CD4-positive, alpha-beta T cell (primary cell): ENCODE data around the gene POLDIP3. TPM values are rescaled to one million over a fixed set of nuclear protein-coding genes. Genes with fewer than 3 reads are reported as not detected.
"Not testable (repeated sequence)": the region's sequence is repeated elsewhere in the genome, so short reads cannot be mapped to it uniquely, and the experiment has no call there.

Experiments used
- ATAC-seq: fragments of 200-7000 bp; cut with Tn5 transposase; one replicate; pipeline ENCODE4 v1.10.0; 2022; ENCODE audit warnings: mild to moderate bottlenecking; ENCODE audit not compliant: poor library complexity
- CTCF ChIA-PET: fragments of 350-600 bp; sonication (Branson Sonifier 250); formaldehyde crosslinking; loops from one replicate; lab custom pipeline; 2021; ENCODE audit warnings: antibody characterized with exemption, inconsistent platforms; lab: Charles Lee
- POLR2A ChIA-PET: fragments of 350-600 bp; sonication (Branson Sonifier 250); formaldehyde crosslinking; loops from one replicate; lab custom pipeline; 2021; ENCODE audit warnings: antibody characterized with exemption, inconsistent platforms; lab: Charles Lee
- DNase-seq, 14 experiments: peaks; one replicate each; pipeline ENCODE4 v3.0.0-alpha.2; 2013 to 2020; ENCODE audit warnings: mixed read lengths in 2 of 14
- H3K27ac ChIP-seq, 2 donors: one replicate each; pipeline versions ENCODE4 v1.5.1 to v1.7.0; 2013; ENCODE audit warnings: low read length in 2 of 2, low read depth in 1 of 2, mild to moderate bottlenecking in 1 of 2
- H3K27me3 ChIP-seq, 2 experiments: 1 replicate in 1 of 2; 2 replicates in 1 of 2; pipeline versions ENCODE4 v1.6.1 to v1.7.0; 2013; ENCODE audit warnings: low read length in 2 of 2, control low read depth in 1 of 2, mild to moderate bottlenecking in 1 of 2, moderate library complexity in 1 of 2; ENCODE audit not compliant: insufficient read depth in 2 of 2, control insufficient read depth in 1 of 2
- H3K36me3 ChIP-seq: one replicate; pipeline ENCODE4 v1.6.1; 2013; ENCODE audit warnings: low read length, control low read depth; ENCODE audit not compliant: insufficient read depth
- H3K4me1 ChIP-seq: one replicate; pipeline ENCODE4 v1.6.1; 2013; ENCODE audit warnings: low read length, control low read depth; ENCODE audit not compliant: insufficient read depth
- H3K4me3 ChIP-seq: one replicate; pipeline ENCODE4 v1.5.1; 2013; ENCODE audit warnings: mild to moderate bottlenecking, low read length, moderate library complexity
- H3K9me3 ChIP-seq, 2 experiments: 1 replicate in 1 of 2; 2 replicates in 1 of 2; pipeline versions ENCODE4 v1.6.1 to v1.7.0; 2013; ENCODE audit warnings: low read length in 2 of 2, mild to moderate bottlenecking in 2 of 2, control low read depth in 1 of 2, moderate library complexity in 1 of 2; ENCODE audit not compliant: control insufficient read depth in 1 of 2, insufficient read depth in 1 of 2
- H3K27ac Mint-ChIP-seq: one replicate; pipeline ENCODE4 v1.8.0; 2020; ENCODE audit warnings: mixed read lengths
- H3K27me3 Mint-ChIP-seq: one replicate; pipeline ENCODE4 v1.8.0; 2021; ENCODE audit warnings: mixed read lengths
- H3K36me3 Mint-ChIP-seq: one replicate; pipeline ENCODE4 v1.8.0; 2021; ENCODE audit warnings: low read depth, mixed read lengths
- H3K4me1 Mint-ChIP-seq: one replicate; pipeline ENCODE4 v1.8.0; 2021; ENCODE audit warnings: low read depth, mixed read lengths
- H3K4me3 Mint-ChIP-seq: one replicate; pipeline ENCODE4 v1.8.0; 2020; ENCODE audit warnings: mild to moderate bottlenecking, mixed read lengths
- H3K9me3 Mint-ChIP-seq: one replicate; pipeline ENCODE4 v1.8.0; 2020; ENCODE audit warnings: mixed read lengths
- intact Hi-C, 2 experiments: fragments of 100-400 bp; cut with DNase I in 1 of 2; cut with micrococcal nuclease in 1 of 2; formaldehyde crosslinking; loops; one replicate each; pipeline versions ENCODE4 v1.15.1 to v1.9.0; 2023 to 2025; cut with DNase I, micrococcal nuclease
- total RNA-seq, 174 experiments: library from RNA in 2 of 174; stranded (reverse) in 2 of 174; gene quantifications; one replicate each; pipeline ENCODE4 v1.2.3 and lab custom pipeline; 2021 to 2026
- TF ChIP-seq, protein P1 (sequence below): fragments of 200-600 bp; IDR thresholded peaks from one replicate; pipeline ENCODE4 v1.8.0; 2022; ENCODE audit warnings: antibody characterized with exemption, mild to moderate bottlenecking

Gene POLDIP3
- total RNA-seq, 2 experiments from 2014 or later = 77.7 to 80.7 TPM

DNA sequence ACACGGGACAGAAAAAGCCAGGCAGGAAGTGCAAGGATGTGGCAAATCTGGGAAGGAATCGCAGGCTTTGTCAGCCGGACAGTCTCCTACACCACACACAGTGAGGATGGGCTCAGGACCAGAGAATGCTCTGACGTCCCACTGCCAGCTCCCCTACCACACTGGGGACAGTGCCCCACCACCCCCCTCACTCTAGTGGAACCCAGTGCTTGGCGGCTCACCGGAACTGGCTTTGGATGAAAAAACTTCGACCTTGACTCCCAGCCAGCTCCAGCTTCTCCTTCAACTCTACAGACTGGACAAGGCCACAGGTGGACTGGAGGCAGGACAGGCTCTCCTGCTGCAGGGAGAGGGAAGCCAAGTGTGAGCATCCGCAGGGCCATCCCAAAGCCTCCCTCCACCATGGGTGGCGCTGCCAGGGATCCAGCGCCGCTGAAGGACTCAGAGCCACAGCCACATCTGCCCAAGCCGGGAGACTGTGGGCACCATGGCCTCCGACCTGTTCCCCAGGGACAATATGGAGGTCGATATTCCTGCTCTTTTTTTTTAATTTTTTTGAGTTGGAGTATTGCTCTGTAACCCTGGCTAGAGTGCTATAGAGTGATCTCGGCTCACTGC is 37.0 kb downstream of the POLDIP3 start:
- H3K9me3 ChIP-seq = no peaks in the 10 kb centered on the region
- no peaks in the 10 kb centered on the region for H3K27me3 ChIP-seq
- H3K36me3 ChIP-seq = peaks cover 31% of the 10 kb centered on the region
- Mint-ChIP-seq H3K36me3 (peaks cover 43% of the 10 kb centered on the region), H3K9me3 (no peaks in the 10 kb centered on the region), H3K27ac (no peak overlapping the region), H3K4me3 (no peak overlapping the region), H3K27me3 (no peaks in the 10 kb centered on the region), H3K4me1 (peaks cover 12% of the 10 kb centered on the region)
- ATAC-seq (no peak), DNase-seq (no peak)
- no peak overlapping the region for H3K27ac ChIP-seq
- intact Hi-C loops = no loop called here
- H3K4me3 ChIP-seq = no peak overlapping the region
- peaks cover 12% of the 10 kb centered on the region for H3K4me1 ChIP-seq
- ChIA-PET POLR2A (no interaction called here), CTCF (no interaction called here)
- TF ChIP-seq, protein P1, sequence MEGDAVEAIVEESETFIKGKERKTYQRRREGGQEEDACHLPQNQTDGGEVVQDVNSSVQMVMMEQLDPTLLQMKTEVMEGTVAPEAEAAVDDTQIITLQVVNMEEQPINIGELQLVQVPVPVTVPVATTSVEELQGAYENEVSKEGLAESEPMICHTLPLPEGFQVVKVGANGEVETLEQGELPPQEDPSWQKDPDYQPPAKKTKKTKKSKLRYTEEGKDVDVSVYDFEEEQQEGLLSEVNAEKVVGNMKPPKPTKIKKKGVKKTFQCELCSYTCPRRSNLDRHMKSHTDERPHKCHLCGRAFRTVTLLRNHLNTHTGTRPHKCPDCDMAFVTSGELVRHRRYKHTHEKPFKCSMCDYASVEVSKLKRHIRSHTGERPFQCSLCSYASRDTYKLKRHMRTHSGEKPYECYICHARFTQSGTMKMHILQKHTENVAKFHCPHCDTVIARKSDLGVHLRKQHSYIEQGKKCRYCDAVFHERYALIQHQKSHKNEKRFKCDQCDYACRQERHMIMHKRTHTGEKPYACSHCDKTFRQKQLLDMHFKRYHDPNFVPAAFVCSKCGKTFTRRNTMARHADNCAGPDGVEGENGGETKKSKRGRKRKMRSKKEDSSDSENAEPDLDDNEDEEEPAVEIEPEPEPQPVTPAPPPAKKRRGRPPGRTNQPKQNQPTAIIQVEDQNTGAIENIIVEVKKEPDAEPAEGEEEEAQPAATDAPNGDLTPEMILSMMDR = no peak

DNA sequence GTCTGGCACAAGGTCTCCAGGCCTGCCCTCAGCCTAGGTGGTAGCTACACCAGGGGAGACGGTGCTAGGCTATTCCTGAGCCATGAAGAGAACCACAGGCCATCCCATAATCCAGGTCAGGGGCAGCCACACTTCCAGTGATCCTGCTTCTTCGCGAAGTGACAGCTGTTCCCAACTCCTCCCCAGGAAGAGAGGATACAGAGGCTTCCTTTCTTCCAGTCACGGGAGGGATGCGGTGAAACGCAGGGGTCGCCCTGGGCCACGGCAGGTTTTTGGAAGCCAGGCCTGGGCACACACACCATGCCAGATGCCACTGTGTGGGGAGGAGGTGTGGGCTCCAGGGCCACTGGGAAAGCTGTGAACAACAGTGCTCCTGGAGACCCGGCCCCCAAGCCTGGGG is 37.5 kb downstream of the POLDIP3 start:
- POLR2A ChIA-PET, intact Hi-C loops, H3K4me1 ChIP-seq, H3K27me3 Mint-ChIP-seq, DNase-seq, ATAC-seq, H3K9me3 ChIP-seq, CTCF ChIA-PET, H3K27me3 ChIP-seq, H3K4me3 Mint-ChIP-seq, H3K4me3 ChIP-seq, H3K4me1 Mint-ChIP-seq, H3K27ac Mint-ChIP-seq, H3K9me3 Mint-ChIP-seq, H3K27ac ChIP-seq: not testable (repeated sequence)
- H3K36me3 Mint-ChIP-seq = peaks cover 45% of the 10 kb centered on the region
- peaks cover 35% of the 10 kb centered on the region for H3K36me3 ChIP-seq

DNA sequence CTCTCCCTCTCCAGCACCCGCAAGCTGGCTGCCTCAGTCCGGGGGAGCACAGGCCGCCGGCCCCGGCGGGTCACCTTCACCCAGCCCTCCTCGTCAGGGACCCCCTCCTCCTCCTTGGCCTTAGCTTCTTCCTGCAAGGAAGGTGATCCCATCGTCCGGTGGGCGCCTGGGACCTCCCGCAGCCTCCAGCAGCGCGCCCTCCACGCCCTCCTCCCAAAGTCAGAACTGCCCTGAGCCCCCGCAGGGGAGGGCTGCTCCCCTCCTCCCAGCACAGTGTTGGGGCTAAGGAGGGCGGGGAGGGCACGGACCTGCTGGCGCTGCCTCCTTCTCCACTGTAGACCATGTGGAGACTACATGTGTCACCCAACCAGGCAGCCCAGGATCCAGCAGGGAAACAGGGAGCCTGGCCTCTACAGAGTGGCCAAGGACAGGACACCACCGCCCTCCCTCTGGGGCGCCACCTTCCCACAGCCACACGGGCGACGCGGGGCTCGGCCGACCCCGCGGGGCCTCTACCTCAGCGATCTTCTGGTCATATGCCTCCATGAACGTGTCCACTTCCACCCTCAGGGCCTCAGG is 38.6 kb downstream of the POLDIP3 start:
- H3K4me3 ChIP-seq, intact Hi-C loops, H3K4me1 ChIP-seq, H3K9me3 ChIP-seq, H3K27me3 Mint-ChIP-seq, H3K9me3 Mint-ChIP-seq, ATAC-seq, H3K4me1 Mint-ChIP-seq, H3K27ac ChIP-seq, CTCF ChIA-PET, H3K27ac Mint-ChIP-seq, H3K4me3 Mint-ChIP-seq, POLR2A ChIA-PET, DNase-seq, H3K27me3 ChIP-seq: not testable (repeated sequence)
- H3K36me3 ChIP-seq = peaks cover 35% of the 10 kb centered on the region
- peaks cover 45% of the 10 kb centered on the region for H3K36me3 Mint-ChIP-seq

DNA sequence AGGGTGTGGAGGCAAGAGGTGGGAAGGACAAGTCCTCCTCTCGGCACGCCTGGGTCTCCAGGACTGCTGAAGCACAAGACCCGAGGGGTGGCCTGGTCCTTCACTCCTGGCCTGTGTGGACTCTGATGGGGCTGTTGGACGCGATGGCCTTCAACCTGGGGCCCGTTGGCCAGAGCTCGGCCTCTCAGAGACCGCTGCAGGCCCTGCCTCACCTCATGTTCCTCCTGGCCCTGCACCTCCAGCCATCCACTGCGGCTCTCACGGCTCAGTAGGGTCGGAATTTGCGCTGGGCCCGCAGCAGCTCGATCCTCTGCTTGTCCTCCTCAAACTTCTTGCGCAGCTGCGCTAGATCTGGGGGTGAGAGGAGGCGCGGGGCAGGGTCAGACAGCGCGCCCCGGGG is 40.2 kb downstream of the POLDIP3 start:
- H3K9me3 ChIP-seq, H3K4me1 ChIP-seq, DNase-seq, H3K9me3 Mint-ChIP-seq, H3K4me3 Mint-ChIP-seq, H3K27ac ChIP-seq, H3K4me3 ChIP-seq, H3K4me1 Mint-ChIP-seq, H3K27me3 ChIP-seq, H3K27ac Mint-ChIP-seq, POLR2A ChIA-PET, CTCF ChIA-PET, H3K27me3 Mint-ChIP-seq, intact Hi-C loops, ATAC-seq: not testable (repeated sequence)
- peaks cover 46% of the 10 kb centered on the region for H3K36me3 Mint-ChIP-seq
- H3K36me3 ChIP-seq = peaks cover 30% of the 10 kb centered on the region

DNA sequence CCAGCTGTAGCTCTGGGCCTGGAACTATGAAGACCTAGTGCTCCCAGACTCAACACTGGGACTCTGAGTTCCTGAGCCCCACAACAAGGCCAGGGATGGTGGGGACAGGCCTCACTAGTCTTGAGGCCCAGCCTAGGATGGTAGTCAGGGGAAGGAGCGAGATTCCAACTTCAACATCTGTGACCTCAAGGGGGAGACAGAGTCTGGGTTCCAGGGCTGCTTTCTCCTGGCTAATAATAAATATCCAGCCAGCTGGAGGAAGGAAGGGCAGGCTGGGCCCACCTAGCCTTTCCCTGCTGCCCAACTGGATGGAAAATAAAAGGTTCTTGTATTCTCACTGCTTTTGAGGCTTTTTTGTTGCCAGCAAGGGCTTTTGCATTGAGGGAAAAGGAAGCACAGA is 40.6 kb downstream of the POLDIP3 start:
- H3K4me3 Mint-ChIP-seq, ATAC-seq, DNase-seq, POLR2A ChIA-PET, H3K27ac Mint-ChIP-seq, CTCF ChIA-PET, H3K9me3 ChIP-seq, H3K4me1 ChIP-seq, H3K4me3 ChIP-seq, H3K27me3 Mint-ChIP-seq, intact Hi-C loops, H3K4me1 Mint-ChIP-seq, H3K27me3 ChIP-seq, H3K27ac ChIP-seq, H3K9me3 Mint-ChIP-seq: not testable (repeated sequence)
- peaks cover 46% of the 10 kb centered on the region for H3K36me3 Mint-ChIP-seq
- peaks cover 30% of the 10 kb centered on the region for H3K36me3 ChIP-seq

DNA sequence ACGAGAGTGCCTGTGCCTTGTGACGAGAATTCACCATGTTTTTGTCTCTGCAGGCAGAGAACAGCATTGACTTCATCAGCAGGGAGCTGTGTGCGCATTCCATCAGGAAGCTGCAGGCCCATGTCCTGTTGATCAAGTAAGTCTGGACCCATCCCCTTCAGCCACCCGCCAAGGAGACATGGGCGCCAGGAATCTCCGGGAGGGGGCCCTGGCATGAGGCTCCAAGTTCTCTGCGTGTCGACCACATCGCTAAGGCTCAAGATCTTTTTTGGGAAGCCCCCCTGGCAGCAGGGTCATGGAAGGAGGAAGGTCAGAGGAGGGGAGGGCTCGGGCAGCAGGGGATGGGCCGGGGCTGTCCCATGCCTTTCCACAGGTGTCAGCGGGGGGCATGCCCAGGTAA is 43.6 kb downstream of the POLDIP3 start:
- DNase-seq, H3K4me3 Mint-ChIP-seq, CTCF ChIA-PET, H3K27me3 ChIP-seq, H3K9me3 ChIP-seq, intact Hi-C loops, H3K27me3 Mint-ChIP-seq, H3K4me3 ChIP-seq, H3K27ac Mint-ChIP-seq, H3K27ac ChIP-seq, ATAC-seq, POLR2A ChIA-PET, H3K9me3 Mint-ChIP-seq, H3K4me1 ChIP-seq, H3K4me1 Mint-ChIP-seq: not testable (repeated sequence)
- peaks cover 11% of the 10 kb centered on the region for H3K36me3 ChIP-seq
- H3K36me3 Mint-ChIP-seq = peaks cover 35% of the 10 kb centered on the region
